Stimulated activated CD8-positive, alpha-beta memory T cell treated with anti-CD3 and anti-CD28 coated beads, Interleukin-2, amount 100 ng/mL, for 1 hour (primary cell): Measurements from ENCODE around the gene HSFX2.
"Not testable (repeated sequence)": the region's sequence is repeated elsewhere in the genome, so short reads cannot be mapped to it uniquely, and the experiment has no call there.

Experiments used
- DNase-seq, 2 donors: peaks; one replicate each; pipeline ENCODE4 v3.0.0-alpha.2; 2020; ENCODE audit warnings: low read depth in 2 of 2

The HSFX2 gene, protein sequence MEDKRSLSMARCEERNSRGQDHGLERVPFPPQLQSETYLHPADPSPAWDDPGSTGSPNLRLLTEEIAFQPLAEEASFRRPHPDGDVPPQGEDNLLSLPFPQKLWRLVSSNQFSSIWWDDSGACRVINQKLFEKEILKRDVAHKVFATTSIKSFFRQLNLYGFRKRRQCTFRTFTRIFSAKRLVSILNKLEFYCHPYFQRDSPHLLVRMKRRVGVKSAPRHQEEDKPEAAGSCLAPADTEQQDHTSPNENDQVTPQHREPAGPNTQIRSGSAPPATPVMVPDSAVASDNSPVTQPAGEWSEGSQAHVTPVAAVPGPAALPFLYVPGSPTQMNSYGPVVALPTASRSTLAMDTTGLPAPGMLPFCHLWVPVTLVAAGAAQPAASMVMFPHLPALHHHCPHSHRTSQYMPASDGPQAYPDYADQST

GRCh38 chrX:149595214-149595613 lies at the start of gene HSFX2:
Gene HSFX2 (minus strand): TSS chrX:149595314. CDS start chrX:149594700, 614 bp downstream.
- DNase-seq: not testable (repeated sequence)

- DNase-seq: no peak
Observed at GRCh38 chrX:149643496-149643895, 48.4 kb upstream of the HSFX2 start.

DNA sequence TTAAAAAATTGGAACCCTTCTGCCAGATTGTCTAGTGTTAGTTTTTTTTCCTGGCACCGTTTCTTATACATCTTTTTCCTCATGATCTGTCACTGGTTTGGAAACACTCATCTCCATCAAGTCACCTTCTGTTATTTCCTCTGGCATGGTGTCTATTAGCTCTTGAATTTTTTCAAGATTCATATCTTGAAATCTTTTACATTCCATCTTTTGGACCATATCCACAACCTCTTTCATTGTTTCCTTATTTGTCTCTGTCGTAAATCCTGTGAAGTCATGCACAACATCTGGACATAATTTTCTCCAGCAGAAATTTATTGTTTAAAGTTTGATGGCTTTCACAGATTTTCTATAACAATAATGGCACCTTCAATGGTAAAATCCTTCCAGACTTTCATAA lies 46.7 kb upstream of the HSFX2 start:
- DNase-seq: no peak

DNA sequence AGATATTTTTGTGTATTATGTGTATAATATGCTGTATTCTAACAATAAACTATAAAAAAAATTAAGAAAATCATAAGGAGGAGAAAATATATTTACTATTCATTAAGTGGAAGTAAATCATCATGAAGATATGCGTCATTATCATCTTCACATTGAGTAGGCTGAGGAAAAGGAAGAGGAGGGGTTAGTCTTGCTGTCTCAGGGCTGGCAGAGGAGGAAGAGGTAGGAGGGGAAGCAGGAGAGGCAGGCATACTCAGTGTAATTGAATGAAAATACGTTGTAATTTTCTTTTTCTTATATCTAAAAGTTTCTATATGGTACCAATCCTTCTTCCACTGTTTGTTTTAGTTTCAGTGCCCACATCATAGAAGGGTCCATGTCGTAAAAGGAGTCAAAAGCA lies 46.3 kb upstream of the HSFX2 start:
- no peak for DNase-seq

DNA sequence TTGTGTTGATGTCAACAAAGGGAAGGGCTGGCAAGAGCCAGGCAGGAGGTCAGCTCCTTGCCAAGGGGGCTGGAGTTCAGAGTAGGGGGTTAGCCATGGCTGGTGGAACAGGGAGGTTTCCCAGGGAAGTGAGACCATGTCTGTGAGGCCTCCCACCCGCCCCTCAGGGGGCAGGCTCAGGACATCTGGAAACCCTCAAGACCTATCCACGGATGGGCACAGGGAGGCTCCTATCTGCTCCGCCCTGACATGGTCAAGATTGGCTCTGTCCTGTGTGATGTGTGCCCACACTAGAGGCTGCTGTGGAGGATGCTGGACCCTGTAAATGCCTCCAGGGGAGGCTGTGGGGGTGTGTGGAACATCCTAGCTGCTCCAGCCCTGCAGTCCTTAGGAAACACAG lies 44.5 kb upstream of the HSFX2 start:
- no peak for DNase-seq

- no peak for DNase-seq
Observed at GRCh38 chrX:149638860-149639259, 43.7 kb upstream of the HSFX2 start.

DNA sequence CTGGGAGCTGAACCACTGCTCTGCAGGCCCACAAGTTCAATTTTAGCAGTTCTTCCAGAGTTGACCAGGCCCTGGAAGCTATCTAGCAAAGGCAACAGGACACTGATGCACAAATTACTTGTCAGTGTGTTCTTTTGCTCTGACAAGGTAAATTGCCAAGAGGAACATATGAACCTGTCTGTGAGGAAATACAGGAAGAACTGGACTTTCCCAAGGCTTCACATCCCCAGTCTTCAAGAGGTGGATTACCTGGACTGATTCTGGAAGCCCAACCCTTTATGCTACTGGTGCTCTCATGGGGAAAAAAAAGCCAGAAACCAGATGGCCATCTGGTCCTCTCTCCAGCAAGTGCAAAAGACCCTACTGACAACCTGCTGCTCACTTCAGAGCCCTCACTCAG lies 38.4 kb upstream of the HSFX2 start:
- no peak for DNase-seq

GRCh38 chrX:149631234-149632165 lies 36.4 kb upstream of the HSFX2 start, which contains the start of gene TMEM185A:
Gene TMEM185A (minus strand): TSS chrX:149631792. CDS start chrX:149631580, 212 bp downstream.
- peak; percentile 37 to 51 for DNase-seq

- no peak for DNase-seq
Observed at GRCh38 chrX:149630681-149631233, 35.6 kb upstream of the HSFX2 start.

GRCh38 chrX:149629730-149630387 lies 34.7 kb upstream of the HSFX2 start:
- no peak for DNase-seq

GRCh38 chrX:149628768-149629167 lies 33.7 kb upstream of the HSFX2 start:
- DNase-seq: no peak

GRCh38 chrX:149628280-149628679 lies 33.2 kb upstream of the HSFX2 start:
- DNase-seq: no peak

GRCh38 chrX:149626829-149627228 lies 31.7 kb upstream of the HSFX2 start:
- DNase-seq: not testable (repeated sequence)

DNA sequence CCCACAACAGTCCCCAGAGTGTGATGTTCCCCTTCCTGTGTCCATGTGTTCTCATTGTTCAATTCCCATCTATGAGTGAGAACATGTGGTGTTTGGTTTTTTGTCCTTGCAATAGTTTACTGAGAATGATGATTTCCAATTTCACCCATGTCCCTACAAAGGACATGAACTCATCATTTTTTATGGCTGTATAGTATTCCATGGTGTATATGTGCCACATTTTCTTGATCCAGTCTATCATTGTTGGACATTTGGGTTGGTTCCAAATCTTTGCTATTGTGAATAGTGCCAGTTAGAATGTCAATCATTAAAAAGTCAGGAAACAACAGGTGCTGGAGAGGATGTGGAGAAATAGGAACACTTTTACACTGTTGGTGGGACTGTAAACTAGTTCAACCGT lies 24.5 kb upstream of the HSFX2 start:
- DNase-seq: not testable (repeated sequence)

- no peak for DNase-seq
Observed at GRCh38 chrX:149618871-149619270, 23.8 kb upstream of the HSFX2 start.

- no peak for DNase-seq
Observed at GRCh38 chrX:149611623-149612175, 16.6 kb upstream of the HSFX2 start.

DNA sequence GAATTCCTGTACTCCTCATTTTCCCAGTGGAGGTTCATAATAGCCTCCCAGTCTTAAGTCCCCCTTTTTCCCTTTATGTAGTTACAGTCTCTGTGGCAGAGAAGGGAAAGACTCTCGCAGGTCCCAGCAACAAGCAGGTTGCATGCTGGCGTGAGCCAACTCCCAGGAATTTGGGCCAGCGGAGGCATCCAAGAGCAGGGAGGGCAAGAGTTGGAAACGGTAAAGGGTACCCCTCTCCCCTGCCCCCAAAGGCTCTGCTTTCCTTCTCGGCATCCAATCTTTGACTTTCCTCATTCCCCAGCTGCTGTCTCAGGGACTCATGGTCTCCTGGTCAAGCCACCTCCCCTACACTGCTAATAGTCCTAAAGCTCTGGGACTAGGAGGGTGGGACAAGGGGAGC lies 15.4 kb upstream of the HSFX2 start:
- DNase-seq: no peak

- no peak for DNase-seq
Observed at GRCh38 chrX:149607699-149608098, 12.6 kb upstream of the HSFX2 start.

DNA sequence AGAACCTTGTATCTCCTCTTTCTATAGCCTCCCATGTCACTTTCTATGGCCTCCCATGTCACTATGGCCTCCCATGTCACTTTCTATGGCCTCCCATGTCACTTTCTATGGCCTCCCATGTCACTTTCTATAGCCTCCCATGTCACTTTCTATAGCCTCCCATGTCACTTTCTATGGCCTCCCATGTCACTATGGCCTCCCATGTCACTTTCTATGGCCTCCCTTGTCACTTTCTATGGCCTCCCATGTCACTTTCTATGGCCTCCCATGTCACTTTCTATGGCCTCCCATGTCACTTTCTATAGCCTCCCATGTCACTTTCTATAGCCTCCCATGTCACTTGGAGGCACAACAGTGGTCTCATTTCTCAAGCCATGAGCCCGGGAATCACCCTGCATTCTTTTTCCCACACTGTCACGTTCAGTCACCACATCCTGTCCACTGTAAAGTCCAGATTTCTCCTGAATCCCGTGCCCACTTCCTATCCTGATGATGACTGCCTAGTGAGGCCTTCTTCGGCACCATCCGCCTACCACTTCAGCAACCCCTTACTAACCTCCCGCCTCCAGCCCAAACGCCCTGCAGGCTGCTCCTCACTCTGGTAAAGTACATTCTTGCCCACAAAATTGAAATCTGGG lies 10.3 kb upstream of the HSFX2 start:
- DNase-seq: not testable (repeated sequence)

DNA sequence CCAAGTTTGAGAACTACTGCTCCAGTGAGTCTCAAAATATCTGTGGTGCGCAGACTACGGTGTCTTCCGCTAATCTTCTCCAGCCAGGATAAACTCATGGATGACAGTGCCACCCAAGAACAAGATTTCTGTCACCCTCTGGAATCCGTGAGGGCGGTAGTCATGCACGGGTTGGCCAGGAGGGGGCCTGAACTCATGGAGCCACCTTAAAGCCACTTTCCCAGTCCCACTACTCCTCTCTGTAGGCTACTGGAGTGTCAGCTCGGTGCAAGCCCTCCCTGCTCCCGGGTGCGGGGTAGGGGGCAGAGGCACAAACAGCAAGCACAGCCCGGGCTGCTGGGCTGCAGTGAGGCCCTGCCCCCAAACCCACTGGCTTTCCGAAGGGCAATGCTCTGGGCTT lies 3.5 kb upstream of the HSFX2 start:
- DNase-seq: not testable (repeated sequence)

DNA sequence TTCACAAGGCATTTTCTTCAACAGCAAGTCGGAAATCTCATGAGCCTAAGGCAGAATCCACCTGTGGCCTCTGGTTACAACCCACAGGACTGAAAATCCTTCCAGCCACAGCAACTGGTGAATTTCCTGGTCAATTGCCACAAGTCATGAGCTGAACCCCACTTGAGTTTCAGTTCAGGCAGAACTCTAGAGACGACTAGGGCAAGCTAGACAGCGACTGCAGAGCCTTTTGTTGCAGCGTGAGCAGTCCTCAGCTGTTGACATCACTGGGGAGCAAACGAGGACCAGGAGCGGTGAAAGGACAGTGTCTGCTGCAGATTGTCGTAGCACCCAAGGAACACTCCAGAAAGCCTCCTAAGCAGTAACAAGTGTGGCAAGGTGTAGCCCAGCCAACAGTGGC lies 829 bp upstream of the HSFX2 start:
- DNase-seq: not testable (repeated sequence)
